Activated T-helper 1 cell treated with anti-CD3 and anti-CD28 coated beads, Interleukin-12 subunit alpha, Interleukin-12 subunit beta, Interleukin-2, Interleukin-4 antibody, amounts not matched to agents 30 ng/mL and 10 ng/mL and 1 ng/mL, durations not matched to agents 14 hours and 24 hours and 36 hours (primary cell): ENCODE measurements around the gene GKN2. TPM values are rescaled to one million over a fixed set of nuclear protein-coding genes. Genes with fewer than 3 reads are reported as not detected.

Experiments used
- DNase-seq: peaks from one replicate; pipeline ENCODE4 v3.0.0; 2021; ENCODE audit warnings: low spot score
- H3K27ac Mint-ChIP-seq: one replicate; pipeline ENCODE4 v1.8.0; 2021; ENCODE audit warnings: mild to moderate bottlenecking, mixed read lengths
- H3K27me3 Mint-ChIP-seq: one replicate; pipeline ENCODE4 v1.8.0; 2022; ENCODE audit warnings: mild to moderate bottlenecking, moderate library complexity, mixed read lengths; ENCODE audit not compliant: insufficient read depth
- H3K36me3 Mint-ChIP-seq: one replicate; pipeline ENCODE4 v1.8.0; 2021; ENCODE audit warnings: low read depth, mixed read lengths
- H3K4me1 Mint-ChIP-seq: one replicate; pipeline ENCODE4 v1.8.0; 2021; ENCODE audit warnings: low read depth, mixed read lengths
- H3K4me3 Mint-ChIP-seq: one replicate; pipeline ENCODE4 v1.8.0; 2021; ENCODE audit warnings: mild to moderate bottlenecking, moderate library complexity, mixed read lengths
- H3K9me3 Mint-ChIP-seq: one replicate; pipeline ENCODE4 v1.8.0; 2021; ENCODE audit warnings: mixed read lengths
- intact Hi-C: fragments of 100-400 bp; cut with micrococcal nuclease; formaldehyde crosslinking; loops from one replicate; pipeline ENCODE4 v1.15.1; 2024
- total RNA-seq: library from RNA; stranded (reverse); gene quantifications from 2 replicates; pipeline ENCODE4 v1.2.3, GENCODE V29; 2022

Gene GKN2
- total RNA-seq, 1 donor from 2014 or later = not detected

GRCh38 chr2:68943581-68944568 lies 8.8 kb downstream of the GKN2 start:
- peaks cover 2% of the 10 kb centered on the region for H3K9me3 Mint-ChIP-seq
- peaks cover 5% of the 10 kb centered on the region for H3K4me1 Mint-ChIP-seq
- peaks cover 47% of the 10 kb centered on the region for H3K27me3 Mint-ChIP-seq
- intact Hi-C loops = loop anchor here (1.0 to 5.0 kb wide), 2 partner anchors 68 to 363 kb away; partner anchors contain the start of gene ANTXR1
- no peak overlapping the region for H3K27ac Mint-ChIP-seq
- H3K4me3 Mint-ChIP-seq = no peak overlapping the region
- DNase-seq = peak; percentile 36
- no peaks in the 10 kb centered on the region for H3K36me3 Mint-ChIP-seq

- Mint-ChIP-seq H3K4me3 (no peak overlapping the region), H3K4me1 (peaks cover 5% of the 10 kb centered on the region), H3K27ac (no peak overlapping the region), H3K36me3 (no peaks in the 10 kb centered on the region), H3K27me3 (peaks cover 43% of the 10 kb centered on the region), H3K9me3 (peaks cover 3% of the 10 kb centered on the region)
- intact Hi-C loops = loop anchor here (1.0 to 5.0 kb wide), 2 partner anchors 69 to 364 kb away; partner anchors contain the start of gene ANTXR1
- no peak for DNase-seq
Measured at GRCh38 chr2:68942827-68943226, 9.9 kb downstream of the GKN2 start.

DNA sequence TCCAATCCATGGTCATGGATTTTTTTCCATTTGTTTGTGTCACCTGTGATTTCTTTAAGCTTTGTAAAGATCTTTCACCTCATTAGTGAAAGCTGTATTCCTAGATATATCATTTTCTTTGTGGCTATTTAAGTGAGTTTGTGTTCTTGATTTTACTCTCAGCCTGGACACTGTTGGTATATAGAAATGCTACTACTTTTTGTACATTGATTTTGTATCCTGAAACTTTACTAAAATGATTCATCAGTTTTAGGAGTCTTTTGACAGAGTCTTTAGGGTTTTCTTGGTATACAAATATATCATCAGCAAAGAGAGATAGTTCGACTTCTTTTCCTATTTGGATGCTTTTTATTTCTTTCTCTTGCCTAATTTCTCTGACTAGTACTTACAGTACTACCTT lies 12.3 kb downstream of the GKN2 start:
- no peak for DNase-seq
- peaks cover 3% of the 10 kb centered on the region for H3K9me3 Mint-ChIP-seq
- H3K36me3 Mint-ChIP-seq = no peaks in the 10 kb centered on the region
- no peak overlapping the region for H3K27ac Mint-ChIP-seq
- peaks cover 5% of the 10 kb centered on the region for H3K4me1 Mint-ChIP-seq
- H3K4me3 Mint-ChIP-seq = no peak overlapping the region
- peaks cover 45% of the 10 kb centered on the region for H3K27me3 Mint-ChIP-seq
- intact Hi-C loops = loop anchor here (5.0 kb wide), 1 partner anchor 72 kb away; the partner anchor contains the start of gene ANTXR1

DNA sequence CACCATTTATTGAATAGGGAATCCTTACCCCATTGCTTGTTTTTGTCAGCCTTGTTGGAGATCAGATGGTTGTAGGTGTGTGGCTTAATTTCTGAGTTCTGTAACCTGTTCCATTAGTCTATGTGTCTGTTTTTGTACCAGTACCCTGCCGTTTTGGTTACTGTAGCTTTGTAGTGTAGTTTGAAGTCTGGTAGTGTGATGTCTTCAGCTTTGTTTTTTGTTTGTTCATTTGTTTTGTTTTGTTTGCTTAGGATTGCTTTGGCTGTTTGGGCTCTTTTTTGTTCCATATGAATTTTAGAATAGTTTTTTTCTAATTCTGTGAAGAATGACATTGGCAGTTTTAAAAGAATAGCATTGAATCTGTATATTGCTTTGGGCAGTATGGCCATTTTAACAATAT lies 12.7 kb downstream of the GKN2 start:
- Mint-ChIP-seq H3K4me3 (no peak overlapping the region), H3K9me3 (peaks cover 3% of the 10 kb centered on the region), H3K4me1 (peaks cover 5% of the 10 kb centered on the region), H3K27ac (no peak overlapping the region), H3K36me3 (no peaks in the 10 kb centered on the region), H3K27me3 (peaks cover 45% of the 10 kb centered on the region)
- intact Hi-C loops = loop anchor here (5.0 kb wide), 1 partner anchor 72 kb away; the partner anchor contains the start of gene ANTXR1
- DNase-seq = no peak

DNA sequence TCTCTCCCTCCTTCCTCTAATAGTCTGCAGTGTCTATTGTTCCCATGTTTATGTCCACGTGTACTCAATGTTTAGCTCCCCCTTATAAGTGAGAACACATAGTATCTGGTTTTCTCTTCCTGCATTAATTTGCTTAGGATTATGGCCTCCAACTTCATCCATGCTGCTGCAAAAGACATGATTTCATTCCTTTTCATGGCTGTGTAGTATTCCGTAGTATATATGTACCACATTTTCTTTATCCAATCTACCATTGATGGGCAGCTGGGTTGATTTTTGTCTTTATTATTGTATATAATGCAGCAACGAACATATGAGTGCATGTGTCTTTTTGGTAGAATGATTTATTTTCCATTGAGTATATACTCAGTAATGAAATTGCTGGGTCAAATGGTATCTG lies 13.8 kb downstream of the GKN2 start:
- DNase-seq = no peak
- Mint-ChIP-seq H3K36me3 (no peaks in the 10 kb centered on the region), H3K27ac (no peak overlapping the region), H3K9me3 (peaks cover 3% of the 10 kb centered on the region), H3K4me1 (peaks cover 5% of the 10 kb centered on the region), H3K4me3 (no peak overlapping the region), H3K27me3 (peaks cover 39% of the 10 kb centered on the region)
- intact Hi-C loops = no loop called here

DNA sequence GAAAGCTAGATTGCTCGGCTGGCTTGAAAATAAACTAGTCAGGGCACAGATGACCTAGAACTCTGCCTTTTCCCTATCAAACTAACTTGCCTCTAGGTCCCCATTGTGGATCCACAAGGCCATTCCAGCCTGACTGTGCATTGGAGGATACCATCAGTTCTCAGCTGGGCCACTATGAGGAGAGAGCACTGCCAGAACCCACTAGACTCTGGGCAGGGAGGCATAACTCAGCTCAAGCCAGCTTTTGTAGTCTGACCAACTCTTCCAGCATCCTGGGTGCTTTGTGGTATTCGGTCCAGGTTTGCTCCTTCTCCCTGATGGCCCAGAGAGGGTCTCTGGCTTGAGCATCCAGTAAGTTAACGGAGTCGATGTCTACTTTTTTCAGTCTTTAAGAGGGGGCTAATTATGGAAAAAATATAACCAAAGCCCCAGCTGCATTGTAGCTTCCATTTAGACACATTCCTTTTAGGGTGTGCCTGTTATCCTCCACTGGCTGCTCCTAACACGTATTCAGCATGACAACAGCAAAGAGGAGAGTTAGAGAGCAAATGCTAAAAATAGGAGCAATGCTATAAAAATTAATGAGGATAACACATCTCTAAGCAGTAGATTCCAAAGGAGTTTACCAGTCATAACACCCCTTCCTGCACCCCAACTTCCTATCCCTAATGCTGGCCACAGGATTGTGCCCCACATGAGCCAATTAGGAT lies 15.2 kb downstream of the GKN2 start:
- intact Hi-C loops = no loop called here
- DNase-seq = no peak
- Mint-ChIP-seq H3K27ac (no peak overlapping the region), H3K4me1 (no peaks in the 10 kb centered on the region), H3K36me3 (no peaks in the 10 kb centered on the region), H3K27me3 (peaks cover 37% of the 10 kb centered on the region), H3K4me3 (no peak overlapping the region), H3K9me3 (peaks cover 3% of the 10 kb centered on the region)

DNA sequence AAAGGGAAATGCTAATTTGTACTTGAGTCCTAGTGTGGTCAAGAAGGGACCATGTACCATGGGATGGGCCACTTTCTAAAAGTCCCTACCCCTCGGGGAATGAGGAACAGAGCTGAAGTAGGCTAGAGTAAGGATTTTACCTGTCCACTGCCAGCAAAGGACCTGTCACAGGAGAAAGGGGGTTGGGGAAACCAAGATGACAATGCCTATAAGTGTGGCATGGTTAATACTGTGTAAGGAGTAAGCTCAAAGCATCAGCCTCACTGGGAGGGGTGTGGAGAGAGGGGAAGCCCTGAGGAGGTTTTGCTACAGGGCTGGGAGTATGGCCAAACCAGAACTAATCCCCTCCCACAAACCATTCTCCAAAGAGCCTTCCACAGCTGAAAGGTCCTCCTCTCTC lies 15.8 kb downstream of the GKN2 start:
- Mint-ChIP-seq H3K4me3 (no peak overlapping the region), H3K36me3 (no peaks in the 10 kb centered on the region)

DNA sequence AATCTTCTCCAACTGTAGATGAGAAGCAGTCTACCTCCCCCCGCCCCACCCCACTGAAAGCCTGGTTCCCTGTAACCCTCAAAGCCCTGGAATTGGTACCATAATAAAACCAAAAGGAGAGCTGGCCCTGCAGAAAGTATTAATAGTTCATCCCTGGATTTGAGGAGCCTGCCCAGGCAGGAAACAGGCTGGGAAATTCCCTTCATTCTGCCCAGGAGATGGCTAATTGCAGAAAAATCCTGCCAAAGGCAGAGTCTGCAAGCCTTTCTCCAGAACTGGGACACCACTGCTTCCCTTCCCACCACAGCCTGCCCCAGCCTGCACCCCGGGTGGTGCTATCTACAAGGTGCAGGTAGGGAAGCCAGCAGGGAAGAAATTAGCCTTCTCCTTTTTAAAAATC lies 16.3 kb downstream of the GKN2 start:
- no peaks in the 10 kb centered on the region for H3K4me1 Mint-ChIP-seq
- H3K27ac Mint-ChIP-seq = no peak overlapping the region
- peaks cover 29% of the 10 kb centered on the region for H3K27me3 Mint-ChIP-seq
- no peaks in the 10 kb centered on the region for H3K36me3 Mint-ChIP-seq
- DNase-seq = no peak
- intact Hi-C loops = no loop called here
- H3K9me3 Mint-ChIP-seq = peaks cover 3% of the 10 kb centered on the region
- H3K4me3 Mint-ChIP-seq = no peak overlapping the region

More for the DNA sequence above, 15.8 kb downstream of the GKN2 start:
- DNase-seq = no peak
- Mint-ChIP-seq H3K27me3 (peaks cover 32% of the 10 kb centered on the region), H3K9me3 (peaks cover 3% of the 10 kb centered on the region), H3K27ac (no peak overlapping the region), H3K4me1 (no peaks in the 10 kb centered on the region)
- intact Hi-C loops = no loop called here

- peaks cover 23% of the 10 kb centered on the region for H3K27me3 Mint-ChIP-seq
- no peaks in the 10 kb centered on the region for H3K36me3 Mint-ChIP-seq
- no peak overlapping the region for H3K4me3 Mint-ChIP-seq
- intact Hi-C loops = no loop called here
- no peak overlapping the region for H3K27ac Mint-ChIP-seq
- peaks cover 3% of the 10 kb centered on the region for H3K9me3 Mint-ChIP-seq
- DNase-seq = no peak
- no peaks in the 10 kb centered on the region for H3K4me1 Mint-ChIP-seq
Measured at GRCh38 chr2:68935471-68935870, 17.2 kb downstream of the GKN2 start.

GRCh38 chr2:68934021-68934420 lies 18.7 kb downstream of the GKN2 start:
- no peak overlapping the region for H3K27ac Mint-ChIP-seq
- DNase-seq = no peak
- no peak overlapping the region for H3K4me3 Mint-ChIP-seq
- intact Hi-C loops = no loop called here
- H3K4me1 Mint-ChIP-seq = no peaks in the 10 kb centered on the region
- peaks cover 19% of the 10 kb centered on the region for H3K27me3 Mint-ChIP-seq
- H3K9me3 Mint-ChIP-seq = peaks cover 3% of the 10 kb centered on the region
- H3K36me3 Mint-ChIP-seq = no peaks in the 10 kb centered on the region

DNA sequence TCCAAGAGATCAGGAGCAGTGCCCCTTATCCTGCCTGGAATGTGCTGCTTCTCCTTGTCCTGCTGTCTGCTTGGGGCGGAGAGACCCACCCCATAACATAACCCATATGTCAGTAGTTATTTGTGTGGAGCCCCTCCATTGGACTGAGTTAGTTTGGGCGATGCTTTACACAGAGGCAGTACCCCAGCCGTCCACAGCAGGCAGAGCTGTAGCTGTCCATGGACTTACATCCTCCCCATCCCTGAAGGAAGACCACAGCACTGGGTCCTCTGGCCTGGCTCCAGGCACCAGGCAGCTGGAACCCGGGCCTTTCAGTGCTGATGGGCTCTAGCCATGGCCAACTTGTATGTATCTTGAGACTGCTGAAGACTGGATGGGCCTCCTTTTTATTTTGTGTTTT lies 20.3 kb downstream of the GKN2 start:
- peaks cover 22% of the 10 kb centered on the region for H3K27me3 Mint-ChIP-seq
- H3K9me3 Mint-ChIP-seq = no peaks in the 10 kb centered on the region
- H3K36me3 Mint-ChIP-seq = no peaks in the 10 kb centered on the region
- no peak overlapping the region for H3K4me3 Mint-ChIP-seq
- no peaks in the 10 kb centered on the region for H3K4me1 Mint-ChIP-seq
- no peak overlapping the region for H3K27ac Mint-ChIP-seq
- DNase-seq = no peak
- intact Hi-C loops = no loop called here

- no peaks in the 10 kb centered on the region for H3K9me3 Mint-ChIP-seq
- no peak overlapping the region for H3K27ac Mint-ChIP-seq
- H3K27me3 Mint-ChIP-seq = peaks cover 24% of the 10 kb centered on the region
- DNase-seq = no peak
- H3K4me3 Mint-ChIP-seq = no peak overlapping the region
- no peaks in the 10 kb centered on the region for H3K4me1 Mint-ChIP-seq
- H3K36me3 Mint-ChIP-seq = no peaks in the 10 kb centered on the region
- intact Hi-C loops = no loop called here
Measured at GRCh38 chr2:68931799-68932198, 20.9 kb downstream of the GKN2 start.
